Tibial nerve (tissue), 4 donors: ENCODE measurements around the gene SEC11A. TPM values are rescaled to one million over a fixed set of nuclear protein-coding genes. Genes with fewer than 3 reads are reported as not detected.

ENCODE experiments used
- DNase-seq, 2 donors: peaks; one replicate each; pipeline ENCODE4 v3.0.0-alpha.2; 2019; ENCODE audit warnings: low spot score in 2 of 2
- H3K27ac ChIP-seq, 4 donors: fragments of 200-600 bp; sonication (generic) in 3 of 4; one replicate each; pipeline ENCODE4 v1.5.1; 2017 to 2019; ENCODE audit warnings: mild to moderate bottlenecking in 1 of 4
- H3K27me3 ChIP-seq, 2 donors: fragments of 200-600 bp; sonication (generic) in 1 of 2; one replicate each; pipeline versions ENCODE4 v1.5.1 to v1.6.0; 2017 to 2019
- H3K36me3 ChIP-seq, 3 donors: fragments of 200-600 bp; sonication (generic); one replicate each; pipeline ENCODE4 v1.5.1; 2018 to 2019
- H3K4me1 ChIP-seq, 4 donors: fragments of 200-600 bp; sonication (generic) in 3 of 4; one replicate each; pipeline ENCODE4 v1.5.1; 2017 to 2019
- H3K4me3 ChIP-seq, 4 donors: fragments of 200-600 bp; sonication (generic) in 3 of 4; one replicate each; pipeline ENCODE4 v1.5.1; 2017 to 2019; ENCODE audit warnings: mild to moderate bottlenecking in 1 of 4, moderate library complexity in 1 of 4
- H3K9me3 ChIP-seq, 4 donors: fragments of 200-600 bp; sonication (generic) in 3 of 4; one replicate each; pipeline ENCODE4 v1.5.1; 2017 to 2019
- EP300 ChIP-seq, 2 donors: sonication (generic); formaldehyde crosslinking; IDR thresholded peaks; one replicate each; pipeline ENCODE4 v1.6.1; 2017; ENCODE audit warnings: antibody characterized with exemption in 2 of 2, mild to moderate bottlenecking in 1 of 2
- POLR2A ChIP-seq, 2 donors: fragments of 450-650 bp; IDR thresholded peaks; one replicate each; pipeline ENCODE4 v1.6.1; 2017; ENCODE audit warnings: antibody characterized with exemption in 2 of 2, mild to moderate bottlenecking in 2 of 2, moderate library complexity in 2 of 2
- WGBS, 2 donors: methylation state at CpG; one replicate each; pipeline ENCODE4 v1.1.5; 2018; 5-methylcytosine and 5-hydroxymethylcytosine counted together
- total RNA-seq, 4 donors: library from RNA; depleted of rRNA; stranded (reverse); fragments of >200 nt; gene quantifications; one replicate each; pipeline ENCODE4 v1.1.0, GENCODE V29; 2016
- TF ChIP-seq, protein P1 (sequence below), 5 experiments: fragments of 200-600 bp in 3 of 5; fragments of 450-650 bp in 2 of 5; sonication (generic) in 3 of 5; IDR thresholded peaks; one replicate each; pipeline ENCODE4 v1.5.1; 2016 to 2019; ENCODE audit warnings: antibody characterized with exemption in 5 of 5, mild to moderate bottlenecking in 3 of 5, moderate library complexity in 2 of 5

Gene SEC11A
- total RNA-seq, 4 donors from 2014 or later: 88.2 to 132 (median 119) TPM

- peaks cover 0 to 25% (median 16%) of the 10 kb centered on the region in 4 donors for H3K4me1 ChIP-seq
- DNase-seq: no peak
- no peak for TF ChIP-seq POLR2A (IDR thresholded peaks at IDR 0.05)
- no peak for TF ChIP-seq EP300 (IDR thresholded peaks at IDR 0.05)
- peaks cover 0 to 29% (median 0%) of the 10 kb centered on the region in 3 donors for H3K36me3 ChIP-seq
- H3K27me3 ChIP-seq: no peaks in the 10 kb centered on the region
- H3K4me3 ChIP-seq: no peak overlapping the region
- H3K27ac ChIP-seq: no peak overlapping the region
- H3K9me3 ChIP-seq: no peaks in the 10 kb centered on the region
- 87 to 88% methylated on average over 9 of the region's 9 CpGs for WGBS, 2 donors
Observed at GRCh38 chr15:84629033-84629432, 86.9 kb downstream of the SEC11A start.

DNA sequence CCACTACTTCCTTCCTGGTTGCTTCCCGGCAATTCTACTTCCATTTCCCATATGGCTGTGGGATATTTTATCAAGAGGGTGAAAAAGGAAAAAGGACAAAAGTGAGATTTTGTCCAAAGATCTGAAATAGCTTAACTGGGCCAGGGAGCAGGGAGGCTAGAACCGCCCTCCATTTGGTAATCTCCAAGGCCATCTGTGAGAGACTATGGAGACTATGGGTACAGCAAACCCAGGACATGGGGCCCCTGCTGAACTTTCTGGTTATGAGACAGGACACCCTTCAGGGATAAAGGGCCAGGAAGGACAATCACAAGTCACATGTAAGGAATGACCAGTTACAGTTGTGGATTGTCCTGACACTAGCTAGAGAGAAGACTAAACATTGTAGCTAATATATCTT, 90.8 kb downstream of the SEC11A start:
- H3K4me1 ChIP-seq: peaks cover 0 to 2% (median 0%) of the 10 kb centered on the region in 4 donors
- peaks cover 7 to 68% (median 18%) of the 10 kb centered on the region in 3 donors for H3K36me3 ChIP-seq
- TF ChIP-seq, protein P1, sequence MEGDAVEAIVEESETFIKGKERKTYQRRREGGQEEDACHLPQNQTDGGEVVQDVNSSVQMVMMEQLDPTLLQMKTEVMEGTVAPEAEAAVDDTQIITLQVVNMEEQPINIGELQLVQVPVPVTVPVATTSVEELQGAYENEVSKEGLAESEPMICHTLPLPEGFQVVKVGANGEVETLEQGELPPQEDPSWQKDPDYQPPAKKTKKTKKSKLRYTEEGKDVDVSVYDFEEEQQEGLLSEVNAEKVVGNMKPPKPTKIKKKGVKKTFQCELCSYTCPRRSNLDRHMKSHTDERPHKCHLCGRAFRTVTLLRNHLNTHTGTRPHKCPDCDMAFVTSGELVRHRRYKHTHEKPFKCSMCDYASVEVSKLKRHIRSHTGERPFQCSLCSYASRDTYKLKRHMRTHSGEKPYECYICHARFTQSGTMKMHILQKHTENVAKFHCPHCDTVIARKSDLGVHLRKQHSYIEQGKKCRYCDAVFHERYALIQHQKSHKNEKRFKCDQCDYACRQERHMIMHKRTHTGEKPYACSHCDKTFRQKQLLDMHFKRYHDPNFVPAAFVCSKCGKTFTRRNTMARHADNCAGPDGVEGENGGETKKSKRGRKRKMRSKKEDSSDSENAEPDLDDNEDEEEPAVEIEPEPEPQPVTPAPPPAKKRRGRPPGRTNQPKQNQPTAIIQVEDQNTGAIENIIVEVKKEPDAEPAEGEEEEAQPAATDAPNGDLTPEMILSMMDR (IDR thresholded peaks at IDR 0.05): no peak
- H3K9me3 ChIP-seq: peaks cover 0 to 21% (median 4%) of the 10 kb centered on the region in 4 donors
- H3K27ac ChIP-seq: no peak overlapping the region
- H3K4me3 ChIP-seq: no peak overlapping the region
- WGBS, 2 donors: 85 to 90% methylated on average over 2 of the region's 2 CpGs
- H3K27me3 ChIP-seq: no peaks in the 10 kb centered on the region
- no peak for DNase-seq

- Histone ChIP-seq H3K36me3 (peaks cover 7 to 76% (median 18%) of the 10 kb centered on the region in 3 donors), H3K4me1 (no peaks in the 10 kb centered on the region), H3K9me3 (peaks cover 0 to 21% (median 4%) of the 10 kb centered on the region in 4 donors), H3K4me3 (no peak overlapping the region), H3K27me3 (no peaks in the 10 kb centered on the region), H3K27ac (no peak overlapping the region)
- DNase-seq: no peak
- WGBS, 2 donors: 82 to 91% methylated on average over 6 to 7 of the region's 7 CpGs
- TF ChIP-seq EP300 (IDR thresholded peaks at IDR 0.05) (no peak), POLR2A (IDR thresholded peaks at IDR 0.05) (no peak)
- TF ChIP-seq, protein P1 (IDR thresholded peaks at IDR 0.05): no peak
Observed at GRCh38 chr15:84624359-84624758, 91.6 kb downstream of the SEC11A start.

DNA sequence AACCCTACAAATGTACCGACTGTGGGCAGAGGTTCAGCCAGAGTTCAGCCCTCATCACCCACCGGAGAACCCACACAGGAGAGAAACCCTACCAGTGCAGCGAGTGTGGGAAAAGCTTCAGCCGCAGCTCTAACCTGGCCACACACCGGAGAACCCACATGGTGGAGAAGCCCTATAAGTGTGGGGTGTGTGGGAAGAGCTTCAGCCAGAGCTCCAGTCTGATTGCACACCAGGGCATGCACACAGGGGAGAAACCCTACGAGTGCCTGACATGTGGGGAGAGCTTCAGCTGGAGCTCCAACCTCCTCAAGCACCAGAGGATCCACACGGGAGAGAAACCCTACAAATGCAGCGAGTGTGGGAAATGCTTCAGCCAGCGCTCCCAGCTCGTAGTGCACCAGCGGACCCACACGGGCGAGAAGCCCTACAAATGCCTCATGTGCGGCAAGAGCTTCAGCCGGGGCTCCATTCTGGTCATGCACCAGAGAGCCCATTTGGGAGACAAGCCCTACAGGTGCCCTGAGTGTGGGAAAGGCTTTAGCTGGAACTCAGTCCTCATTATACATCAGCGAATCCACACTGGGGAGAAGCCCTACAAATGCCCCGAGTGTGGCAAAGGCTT, 94.5 kb downstream of the SEC11A start:
- Histone ChIP-seq H3K36me3 (peaks cover 7 to 81% (median 18%) of the 10 kb centered on the region in 3 donors), H3K4me1 (no peaks in the 10 kb centered on the region), H3K9me3 (peaks cover 0 to 21% (median 4%) of the 10 kb centered on the region in 4 donors), H3K27me3 (no peaks in the 10 kb centered on the region), H3K4me3 (no peak overlapping the region), H3K27ac (no peak overlapping the region)
- WGBS, 2 donors: 95 to 96% methylated on average over 17 of the region's 17 CpGs
- TF ChIP-seq EP300 (IDR thresholded peaks at IDR 0.05) (no peak), POLR2A (IDR thresholded peaks at IDR 0.05) (no peak)
- TF ChIP-seq, protein P1 (IDR thresholded peaks at IDR 0.05): no peak
- DNase-seq: no peak

GRCh38 chr15:84620626-84621025, 95.3 kb downstream of the SEC11A start:
- TF ChIP-seq EP300 (IDR thresholded peaks at IDR 0.05): no peak
- TF ChIP-seq, protein P1 (IDR thresholded peaks at IDR 0.05): no peak
- no peak for TF ChIP-seq POLR2A (IDR thresholded peaks at IDR 0.05)
- Histone ChIP-seq H3K9me3 (peaks cover 0 to 21% (median 4%) of the 10 kb centered on the region in 4 donors), H3K4me1 (no peaks in the 10 kb centered on the region), H3K27me3 (no peaks in the 10 kb centered on the region), H3K36me3 (peaks cover 7 to 73% (median 18%) of the 10 kb centered on the region in 3 donors), H3K27ac (no peak overlapping the region), H3K4me3 (no peak overlapping the region)
- no peak for DNase-seq
- 96 to 97% methylated on average over 8 of the region's 8 CpGs for WGBS, 2 donors

Other genes with a start within 250 kb of the SEC11A start
- 1 to 10 TPM; 4.1 to 7.2 (median 5.2) TPM for gene ZSCAN2, start 115.1 kb downstream of the SEC11A start, total RNA-seq
- 10 to 100 TPM; 19.7 to 40.2 (median 32.3) TPM for gene WDR73, start 61.9 kb downstream of the SEC11A start, total RNA-seq
- gene NMB, start 57.9 kb downstream of the SEC11A start, total RNA-seq: 100 to 1,000 TPM in 1 of 4 donors, 10 to 100 TPM in 3; 27.3 to 157 (median 68.0) TPM
- 10 to 100 TPM; 21.6 to 36.3 (median 32.6) TPM for gene ZNF592, start 32.5 kb upstream of the SEC11A start, total RNA-seq
- 1 to 10 TPM; 2.4 to 7.1 (median 4.7) TPM for gene ALPK3, start 101.2 kb upstream of the SEC11A start, total RNA-seq
- under 1 TPM in 2 of 4 donors, not detected in 2; 0.22 to 0.42 TPM for gene SLC28A1, start 168.5 kb upstream of the SEC11A start, total RNA-seq